Measurements from ENCODE around the gene SYNE4. TPM values are rescaled to one million over a fixed set of nuclear protein-coding genes. Genes with fewer than 3 reads are reported as not detected.

The SYNE4 gene
- total and polyA plus RNA-seq, 9 of the 15 experiments (the other 6 are each of a cell fraction or from before 2014, with no cell fraction given) = 0.03 to 0.65 (median 0.29) TPM

GRCh38 chr19:36054119-36054732, 45.6 kb upstream of the SYNE4 start, which contains the start of gene THAP8 (continued):
- TF ChIP-seq SUPT5H (IDR thresholded peaks at IDR 0.05) (peak; percentile 69), SAFB2 (IDR thresholded peaks at IDR 0.05; ENCODE audit: borderline replicate concordance, low read depth, low read length, severe bottlenecking) (no peak), KDM1A (IDR thresholded peaks at IDR 0.05) (no peak), ZNF354B (CRISPR knock-in tag; IDR thresholded peaks at IDR 0.05) (no peak), MTA1 (IDR thresholded peaks at IDR 0.05; ENCODE audit: borderline replicate concordance) (no peak; the same call in 1 of the 2 replicates), MTA2 (IDR thresholded peaks at IDR 0.05; ENCODE audit: low read depth) (no peak), CBFA2T2 (conservative IDR thresholded peaks at IDR 0.05) (peak; percentile 95), FOXO4 (CRISPR knock-in tag; IDR thresholded peaks at IDR 0.05) (no peak), TGIF2 (CRISPR knock-in tag; IDR thresholded peaks at IDR 0.05) (no peak), RFX1 (IDR thresholded peaks at IDR 0.05) (no peak), FOXK2 (conservative IDR thresholded peaks at IDR 0.05 in 1 of 2, IDR thresholded peaks at IDR 0.05 in 1 of 2; ENCODE audit: low read depth in 2 of 2) (peak; percentile 70 to 95; a peak in 3 of 4 replicates), ZBTB1 (CRISPR knock-in tag; IDR thresholded peaks at IDR 0.05; ENCODE audit: borderline replicate concordance, low read depth) (peak; percentile 27; the same call in 1 of the 2 replicates), THRAP3 (IDR thresholded peaks at IDR 0.05; ENCODE audit: borderline replicate concordance) (no peak), ZNF3 (CRISPR knock-in tag; IDR thresholded peaks at IDR 0.05) (no peak), SLC30A9 (CRISPR knock-in tag; IDR thresholded peaks at IDR 0.05) (no peak), ZNF217 (CRISPR knock-in tag; IDR thresholded peaks at IDR 0.05) (no peak), BMI1 (IDR thresholded peaks at IDR 0.05; ENCODE audit: low read length) (no peak)
- TF ChIP-seq, protein P1, sequence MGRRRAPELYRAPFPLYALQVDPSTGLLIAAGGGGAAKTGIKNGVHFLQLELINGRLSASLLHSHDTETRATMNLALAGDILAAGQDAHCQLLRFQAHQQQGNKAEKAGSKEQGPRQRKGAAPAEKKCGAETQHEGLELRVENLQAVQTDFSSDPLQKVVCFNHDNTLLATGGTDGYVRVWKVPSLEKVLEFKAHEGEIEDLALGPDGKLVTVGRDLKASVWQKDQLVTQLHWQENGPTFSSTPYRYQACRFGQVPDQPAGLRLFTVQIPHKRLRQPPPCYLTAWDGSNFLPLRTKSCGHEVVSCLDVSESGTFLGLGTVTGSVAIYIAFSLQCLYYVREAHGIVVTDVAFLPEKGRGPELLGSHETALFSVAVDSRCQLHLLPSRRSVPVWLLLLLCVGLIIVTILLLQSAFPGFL (CRISPR knock-in tag; IDR thresholded peaks at IDR 0.05) = no peak
- TF ChIP-seq, protein P2, sequence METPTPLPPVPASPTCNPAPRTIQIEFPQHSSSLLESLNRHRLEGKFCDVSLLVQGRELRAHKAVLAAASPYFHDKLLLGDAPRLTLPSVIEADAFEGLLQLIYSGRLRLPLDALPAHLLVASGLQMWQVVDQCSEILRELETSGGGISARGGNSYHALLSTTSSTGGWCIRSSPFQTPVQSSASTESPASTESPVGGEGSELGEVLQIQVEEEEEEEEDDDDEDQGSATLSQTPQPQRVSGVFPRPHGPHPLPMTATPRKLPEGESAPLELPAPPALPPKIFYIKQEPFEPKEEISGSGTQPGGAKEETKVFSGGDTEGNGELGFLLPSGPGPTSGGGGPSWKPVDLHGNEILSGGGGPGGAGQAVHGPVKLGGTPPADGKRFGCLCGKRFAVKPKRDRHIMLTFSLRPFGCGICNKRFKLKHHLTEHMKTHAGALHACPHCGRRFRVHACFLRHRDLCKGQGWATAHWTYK (CRISPR knock-in tag; IDR thresholded peaks at IDR 0.05) = 0 out of 2 replicates have a peak, but pooled peaks have one; percentile 28
- TF ChIP-seq, protein P3, sequence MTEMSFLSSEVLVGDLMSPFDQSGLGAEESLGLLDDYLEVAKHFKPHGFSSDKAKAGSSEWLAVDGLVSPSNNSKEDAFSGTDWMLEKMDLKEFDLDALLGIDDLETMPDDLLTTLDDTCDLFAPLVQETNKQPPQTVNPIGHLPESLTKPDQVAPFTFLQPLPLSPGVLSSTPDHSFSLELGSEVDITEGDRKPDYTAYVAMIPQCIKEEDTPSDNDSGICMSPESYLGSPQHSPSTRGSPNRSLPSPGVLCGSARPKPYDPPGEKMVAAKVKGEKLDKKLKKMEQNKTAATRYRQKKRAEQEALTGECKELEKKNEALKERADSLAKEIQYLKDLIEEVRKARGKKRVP (CRISPR knock-in tag; IDR thresholded peaks at IDR 0.05) = no peak
- TF ChIP-seq, protein P4, sequence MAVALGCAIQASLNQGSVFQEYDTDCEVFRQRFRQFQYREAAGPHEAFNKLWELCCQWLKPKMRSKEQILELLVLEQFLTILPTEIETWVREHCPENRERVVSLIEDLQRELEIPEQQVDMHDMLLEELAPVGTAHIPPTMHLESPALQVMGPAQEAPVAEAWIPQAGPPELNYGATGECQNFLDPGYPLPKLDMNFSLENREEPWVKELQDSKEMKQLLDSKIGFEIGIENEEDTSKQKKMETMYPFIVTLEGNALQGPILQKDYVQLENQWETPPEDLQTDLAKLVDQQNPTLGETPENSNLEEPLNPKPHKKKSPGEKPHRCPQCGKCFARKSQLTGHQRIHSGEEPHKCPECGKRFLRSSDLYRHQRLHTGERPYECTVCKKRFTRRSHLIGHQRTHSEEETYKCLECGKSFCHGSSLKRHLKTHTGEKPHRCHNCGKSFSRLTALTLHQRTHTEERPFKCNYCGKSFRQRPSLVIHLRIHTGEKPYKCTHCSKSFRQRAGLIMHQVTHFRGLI (CRISPR knock-in tag; IDR thresholded peaks at IDR 0.05) = no peak
- TF ChIP-seq, protein P5, sequence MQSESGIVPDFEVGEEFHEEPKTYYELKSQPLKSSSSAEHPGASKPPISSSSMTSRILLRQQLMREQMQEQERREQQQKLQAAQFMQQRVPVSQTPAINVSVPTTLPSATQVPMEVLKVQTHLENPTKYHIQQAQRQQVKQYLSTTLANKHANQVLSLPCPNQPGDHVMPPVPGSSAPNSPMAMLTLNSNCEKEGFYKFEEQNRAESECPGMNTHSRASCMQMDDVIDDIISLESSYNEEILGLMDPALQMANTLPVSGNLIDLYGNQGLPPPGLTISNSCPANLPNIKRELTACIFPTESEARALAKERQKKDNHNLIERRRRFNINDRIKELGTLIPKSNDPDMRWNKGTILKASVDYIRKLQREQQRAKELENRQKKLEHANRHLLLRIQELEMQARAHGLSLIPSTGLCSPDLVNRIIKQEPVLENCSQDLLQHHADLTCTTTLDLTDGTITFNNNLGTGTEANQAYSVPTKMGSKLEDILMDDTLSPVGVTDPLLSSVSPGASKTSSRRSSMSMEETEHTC (IDR thresholded peaks at IDR 0.05) = peak; percentile 98

All from K562 (cell line).